Left lobe of liver (tissue), 2 donors: ENCODE measurements around the gene SRSF2. TPM values are rescaled to one million over a fixed set of nuclear protein-coding genes. Genes with fewer than 3 reads are reported as not detected.
"Not testable (repeated sequence)": the region's sequence is repeated elsewhere in the genome, so short reads cannot be mapped to it uniquely, and the experiment has no call there.

Experiments
- ATAC-seq: fragments of 200-7000 bp; cut with Tn5 transposase; one replicate; pipeline ENCODE4 v1.9.1; 2020; ENCODE audit warnings: mild to moderate bottlenecking, moderate library complexity
- DNase-seq: peaks from one replicate; pipeline ENCODE4 v3.0.0-alpha.2; 2020; ENCODE audit warnings: low spot score
- total RNA-seq: library from RNA; stranded (reverse); gene quantifications from one replicate; pipeline ENCODE4 v1.2.1, GENCODE V29; 2021
- donor health status: DM: no; HTN: no; CAD: no; lungs with moderate emphysema.
- donor health status: DM: no; HTN: yes; CAD: no.

Gene SRSF2
- total RNA-seq, 1 donor from 2014 or later, result 78.1 TPM

DNA sequence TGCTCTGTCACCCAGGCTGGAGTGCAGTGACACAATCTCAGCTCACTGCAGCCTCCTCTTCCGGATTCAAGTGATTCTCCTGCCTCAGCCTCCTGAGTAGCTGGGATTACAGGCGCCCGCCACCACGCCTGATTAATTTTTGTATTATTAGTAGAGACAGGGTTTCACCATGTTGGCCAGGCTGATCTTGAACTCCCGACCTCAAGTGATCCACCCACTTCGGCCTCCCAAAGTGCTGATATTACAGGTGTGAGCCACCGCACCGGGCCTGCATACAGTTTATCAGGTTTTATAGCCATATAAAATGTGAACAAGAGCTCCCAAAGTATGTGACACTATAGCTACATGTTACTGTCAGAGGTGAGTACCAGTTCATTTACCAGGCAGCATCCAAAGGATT, 14.2 kb downstream of the SRSF2 start:
- DNase-seq, result not testable (repeated sequence)

DNA sequence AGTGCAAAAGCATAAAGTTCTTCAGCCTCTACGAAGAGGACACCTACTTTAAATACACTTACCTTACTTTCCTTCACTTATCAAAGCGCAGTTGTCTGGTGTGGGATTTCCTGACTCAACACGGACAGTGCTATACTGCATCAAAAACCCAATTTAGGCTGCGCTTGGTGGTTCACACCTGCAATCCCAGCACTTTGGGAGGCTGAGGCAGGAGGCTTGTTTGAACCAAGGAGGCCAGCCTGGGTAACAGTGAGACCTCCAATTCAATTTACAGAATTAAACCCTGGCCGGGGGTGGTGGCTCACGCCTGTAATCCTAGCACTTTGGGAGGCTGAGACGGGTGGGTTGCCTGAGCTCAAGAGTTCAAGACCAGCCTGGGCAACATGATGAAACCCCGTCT, 14.9 kb downstream of the SRSF2 start:
- DNase-seq, result no peak
- no peak for ATAC-seq

More for the DNA sequence above, 14.2 kb downstream of the SRSF2 start:
- ATAC-seq, result not testable (repeated sequence)

DNA sequence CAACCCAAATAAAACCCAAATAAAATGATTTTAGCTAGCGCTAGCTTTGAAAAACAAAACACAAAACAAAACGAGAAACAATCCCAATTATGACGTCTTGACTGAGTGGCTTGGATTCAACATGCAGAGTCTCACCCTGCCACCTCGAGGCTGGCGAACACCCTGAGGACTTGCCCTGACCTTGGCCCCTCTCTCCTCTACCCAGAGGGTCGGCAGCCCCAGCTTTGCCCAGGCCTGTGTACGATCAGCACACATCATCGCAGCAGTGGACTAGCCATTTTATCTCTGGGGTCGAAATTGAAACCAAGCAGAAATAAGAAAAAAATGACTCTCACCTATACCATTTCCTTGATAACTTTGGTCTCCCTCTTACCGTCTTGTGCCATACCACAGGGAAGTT, 15.7 kb downstream of the SRSF2 start:
- no peak for DNase-seq
- no peak for ATAC-seq

DNA sequence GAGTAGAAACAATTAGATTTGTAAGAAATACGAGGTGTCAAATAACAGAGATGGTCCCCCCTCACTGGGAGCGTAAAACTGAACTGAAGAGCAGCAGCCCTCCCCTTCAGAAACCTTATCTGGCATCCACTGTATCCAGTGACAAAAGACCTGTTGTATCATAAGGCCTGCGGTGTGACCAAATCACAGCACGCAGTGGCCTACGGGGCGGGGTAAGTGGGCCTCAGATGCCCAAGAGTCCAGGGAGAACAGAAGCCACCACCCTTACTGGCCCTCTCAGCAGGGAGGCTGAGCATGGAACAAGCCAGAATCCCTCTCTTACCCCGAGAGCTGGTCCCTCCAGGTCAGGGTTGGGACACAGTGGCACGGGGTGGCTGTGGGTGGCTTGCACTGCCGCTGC, 16.2 kb downstream of the SRSF2 start:
- ATAC-seq (no peak), DNase-seq (no peak)

DNA sequence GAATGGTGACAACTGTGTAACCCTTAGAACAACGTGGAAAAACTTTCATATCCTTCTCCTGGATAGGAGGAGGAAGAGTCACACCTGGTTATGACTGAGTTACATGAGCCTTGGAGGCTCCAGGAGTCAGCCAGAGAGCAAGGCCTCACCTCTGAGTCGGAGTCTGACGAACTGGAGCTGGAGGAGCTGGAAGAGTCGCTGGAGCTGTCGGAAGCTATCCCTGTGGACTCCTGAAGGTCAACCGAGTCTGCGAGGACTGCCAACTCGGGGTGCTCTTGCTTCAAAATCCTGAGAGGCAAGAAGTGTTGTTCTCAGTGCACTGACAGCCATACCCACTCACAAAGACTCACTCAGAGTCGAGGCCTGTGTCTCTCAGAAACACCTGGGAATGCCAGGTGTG, 16.9 kb downstream of the SRSF2 start:
- no peak for DNase-seq
- ATAC-seq, result no peak

DNA sequence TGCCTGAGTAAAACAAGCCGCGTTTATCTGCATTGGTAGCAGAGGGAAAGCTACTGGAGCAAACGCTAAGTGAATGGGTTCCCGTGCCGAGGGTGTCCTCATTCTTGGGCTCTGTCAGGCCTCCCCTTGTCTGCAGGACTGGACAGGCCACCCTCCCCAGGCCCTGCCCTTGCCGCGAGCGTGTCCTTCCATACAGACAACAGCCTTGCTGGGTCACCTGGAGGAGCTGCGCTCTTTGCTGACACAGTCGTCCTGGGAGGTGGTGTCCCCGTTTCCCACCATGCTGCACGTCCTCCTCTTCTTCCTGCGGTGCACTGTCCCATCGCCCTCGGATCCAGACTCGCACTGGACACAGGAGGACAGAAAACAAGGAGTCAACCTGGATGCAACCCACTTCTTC, 18.6 kb downstream of the SRSF2 start:
- ATAC-seq, result no peak
- no peak for DNase-seq

DNA sequence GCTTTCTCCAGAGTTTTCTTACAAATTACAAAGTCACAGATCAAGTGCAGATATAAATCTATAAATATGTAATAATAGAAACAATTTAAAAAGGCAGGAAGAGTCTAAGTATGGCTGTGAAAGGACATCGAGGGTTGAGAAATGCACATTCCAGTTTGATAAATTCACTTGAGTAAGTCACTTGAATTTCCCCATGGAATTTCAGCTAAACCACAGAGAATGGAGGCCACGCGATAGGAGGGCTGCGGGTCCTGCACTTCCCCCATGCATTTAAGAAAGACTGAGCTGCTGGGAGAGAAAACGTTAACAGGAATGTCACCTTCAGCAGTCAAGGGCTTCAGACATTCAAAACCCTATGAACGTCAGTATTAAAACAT, 20.3 kb downstream of the SRSF2 start:
- DNase-seq (no peak), ATAC-seq (no peak)

DNA sequence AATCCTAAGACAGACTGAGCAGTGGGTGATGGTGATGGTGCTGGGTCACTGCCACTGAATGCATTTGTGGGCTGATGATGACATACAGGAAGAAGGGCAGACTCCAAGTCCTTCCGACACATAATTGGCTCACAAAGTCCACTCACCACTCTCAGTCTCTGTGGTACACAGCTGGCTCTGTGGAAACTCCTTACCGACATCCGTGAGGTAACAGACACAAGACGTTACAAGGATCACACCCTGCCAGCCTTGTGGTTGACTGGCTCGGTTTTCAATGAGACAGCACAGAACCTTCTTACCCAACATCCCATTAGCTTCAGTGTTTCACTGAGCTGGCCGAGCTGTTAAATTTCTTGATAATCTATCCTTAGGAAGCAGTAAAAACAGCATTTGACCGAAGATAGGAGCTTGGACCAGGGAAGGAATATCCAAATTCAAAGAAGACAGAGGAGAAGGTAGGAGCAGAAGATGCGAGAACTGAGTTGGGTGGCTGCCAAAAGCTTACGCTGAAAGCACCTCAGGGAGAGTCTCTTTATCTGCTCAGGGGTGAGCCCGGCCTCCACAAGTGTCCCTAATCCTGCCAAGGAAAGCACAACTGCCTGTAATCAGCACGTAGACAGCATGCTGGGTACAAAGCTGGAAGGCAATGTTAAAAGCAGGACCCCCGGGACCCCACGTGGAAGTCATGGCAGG, 20.8 kb downstream of the SRSF2 start:
- peak; percentile 28 for ATAC-seq
- DNase-seq, result no peak

DNA sequence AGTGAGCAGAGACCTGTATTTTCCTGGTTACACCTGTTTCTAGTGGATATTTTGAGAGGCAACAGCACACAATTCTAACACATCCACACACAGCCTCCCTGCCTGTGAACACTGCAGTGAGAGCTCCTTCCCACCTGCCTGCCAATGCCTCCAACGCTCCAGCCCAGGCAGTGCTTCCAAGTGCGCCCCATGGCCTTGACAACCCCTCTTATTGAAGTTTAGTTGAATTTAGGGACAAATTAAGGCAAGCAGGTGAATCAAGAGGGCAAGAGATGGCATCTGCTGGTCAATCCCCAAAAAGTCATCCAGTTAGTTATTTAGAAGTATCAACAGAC, 21.7 kb downstream of the SRSF2 start:
- DNase-seq, result no peak
- no peak for ATAC-seq

DNA sequence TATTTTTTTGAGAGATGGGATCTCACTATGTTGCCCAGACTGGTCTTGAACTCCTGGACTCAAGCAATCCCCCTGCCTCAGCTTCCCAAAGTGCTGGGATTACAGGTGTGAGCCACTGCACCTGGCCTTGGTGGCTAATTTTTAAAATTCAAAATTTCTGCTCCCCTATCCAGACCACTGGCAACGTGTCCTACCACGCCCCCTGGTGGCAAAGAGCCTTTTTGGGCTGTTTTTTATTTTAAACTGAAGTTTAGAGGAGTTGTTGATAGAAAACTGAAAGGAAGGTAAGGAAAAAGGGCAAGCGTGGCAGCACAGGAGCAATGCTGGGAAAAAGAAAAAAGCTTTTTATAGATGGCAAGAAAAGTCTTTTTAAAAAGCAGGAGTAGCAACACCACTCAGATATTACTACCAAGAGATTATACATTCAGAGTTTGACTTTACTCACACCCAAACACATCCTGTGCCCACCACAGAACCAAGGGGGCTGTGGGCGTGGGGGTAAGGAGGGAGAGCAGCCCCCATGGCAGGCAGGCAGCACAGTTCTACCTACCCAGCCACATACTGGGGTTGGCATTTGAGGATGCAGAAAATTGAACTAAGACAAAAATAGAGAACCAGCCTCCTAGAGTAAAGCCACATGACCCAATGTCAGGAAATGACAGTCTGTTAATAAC, 22.2 kb downstream of the SRSF2 start:
- ATAC-seq (peak; percentile 37), DNase-seq (no peak)

DNA sequence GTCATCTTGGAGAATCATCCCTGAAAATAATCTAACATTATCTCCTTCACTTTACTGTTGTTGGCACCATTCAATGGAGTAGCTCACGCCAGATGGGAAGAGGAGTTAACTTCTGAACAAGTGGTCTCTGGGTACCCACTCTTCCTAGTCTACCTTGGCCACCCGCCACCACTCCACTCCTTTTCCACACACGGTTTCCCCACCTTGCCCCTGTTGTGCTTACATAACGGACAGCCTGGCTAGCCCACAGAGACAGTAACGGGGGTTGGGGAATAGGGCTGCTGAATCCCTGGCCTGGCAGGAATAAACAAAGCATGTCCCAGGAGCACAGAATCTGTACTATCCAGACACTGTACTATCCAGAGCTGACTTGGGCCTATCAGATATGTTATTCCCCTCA, 22.8 kb downstream of the SRSF2 start:
- DNase-seq (no peak), ATAC-seq (no peak)

DNA sequence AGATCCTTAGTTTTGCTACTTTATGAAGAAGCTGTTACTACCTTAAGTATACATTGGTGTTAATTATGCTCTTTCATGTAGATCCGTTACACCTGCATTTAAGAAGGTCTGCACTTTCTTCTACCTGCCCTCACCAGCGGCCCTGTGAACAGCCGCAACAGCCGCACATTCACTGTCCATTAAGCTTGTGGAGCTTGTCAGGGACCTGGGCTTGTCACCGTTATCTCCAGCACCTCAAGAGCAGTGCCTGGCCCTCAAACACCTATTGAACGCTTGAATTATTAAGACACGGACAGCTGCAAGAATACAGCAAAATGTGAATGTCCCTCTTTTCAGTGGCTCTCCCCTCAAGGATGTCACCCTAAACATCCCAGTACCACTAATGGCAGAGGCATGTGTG, 23.4 kb downstream of the SRSF2 start:
- DNase-seq (no peak), ATAC-seq (no peak)

DNA sequence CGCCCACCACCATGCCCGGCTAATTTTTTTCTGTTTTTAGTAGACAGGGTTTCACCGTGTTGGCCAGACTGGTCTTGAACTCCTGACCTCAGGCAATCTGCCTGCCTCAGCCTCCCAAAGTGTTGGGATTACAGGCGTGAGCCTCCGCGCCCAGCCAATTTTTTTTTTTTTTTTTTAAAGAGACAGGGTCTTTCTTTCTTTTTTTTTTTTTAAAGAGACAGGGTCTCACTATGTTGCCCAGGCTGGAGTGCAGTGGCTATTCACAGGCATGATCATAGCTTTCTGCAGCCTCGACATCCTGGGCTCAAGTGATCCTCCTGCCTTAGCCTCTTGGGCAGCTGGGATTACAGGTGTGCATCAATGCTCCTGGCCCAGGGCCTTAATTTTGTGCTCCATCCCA, 24.8 kb downstream of the SRSF2 start:
- not testable (repeated sequence) for DNase-seq, ATAC-seq

DNA sequence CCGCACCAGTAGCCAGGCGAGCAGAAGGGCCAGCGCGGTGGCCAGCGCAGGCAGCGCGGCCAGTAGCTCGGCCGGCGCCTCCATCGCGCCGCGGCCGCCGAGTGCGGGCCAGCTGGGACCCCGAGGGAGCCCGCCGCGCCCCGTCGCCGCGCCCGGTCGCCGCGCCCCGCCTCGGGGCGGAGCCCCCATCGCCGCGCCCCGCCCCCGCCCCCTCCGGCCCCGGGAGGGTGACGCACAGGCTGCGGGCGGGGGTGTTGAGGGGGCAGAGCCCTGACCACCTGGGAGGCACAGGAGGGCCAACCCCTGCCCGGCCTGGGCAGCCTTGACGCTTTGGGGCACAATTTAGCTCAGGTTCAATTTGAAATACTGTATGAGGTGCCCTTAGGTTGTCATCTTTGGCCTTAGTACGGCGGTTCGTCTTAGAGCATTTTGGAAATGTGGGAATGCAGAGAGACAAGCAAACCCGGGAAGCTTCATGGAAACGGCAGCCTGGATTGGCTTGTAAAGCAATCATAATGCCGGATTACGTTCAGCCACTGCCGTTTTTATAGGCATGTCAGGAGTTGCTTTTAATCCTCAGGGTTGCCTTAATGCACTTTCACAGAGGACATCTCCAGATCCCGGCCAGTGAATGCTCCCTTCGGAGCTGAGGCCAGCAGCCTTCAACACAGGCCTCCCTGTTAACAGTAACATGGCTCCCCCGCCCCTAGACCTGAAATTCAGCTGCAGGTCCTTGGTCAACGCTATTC, 26.1 kb downstream of the SRSF2 start, which contains the start of gene MXRA7:
TSS of gene MXRA7 (minus strand) at position 103 of the 749 bp plus-strand sequence. CDS start at position 84, 19 bp downstream.
- ATAC-seq (peak; percentile 84), DNase-seq (no peak)

DNA sequence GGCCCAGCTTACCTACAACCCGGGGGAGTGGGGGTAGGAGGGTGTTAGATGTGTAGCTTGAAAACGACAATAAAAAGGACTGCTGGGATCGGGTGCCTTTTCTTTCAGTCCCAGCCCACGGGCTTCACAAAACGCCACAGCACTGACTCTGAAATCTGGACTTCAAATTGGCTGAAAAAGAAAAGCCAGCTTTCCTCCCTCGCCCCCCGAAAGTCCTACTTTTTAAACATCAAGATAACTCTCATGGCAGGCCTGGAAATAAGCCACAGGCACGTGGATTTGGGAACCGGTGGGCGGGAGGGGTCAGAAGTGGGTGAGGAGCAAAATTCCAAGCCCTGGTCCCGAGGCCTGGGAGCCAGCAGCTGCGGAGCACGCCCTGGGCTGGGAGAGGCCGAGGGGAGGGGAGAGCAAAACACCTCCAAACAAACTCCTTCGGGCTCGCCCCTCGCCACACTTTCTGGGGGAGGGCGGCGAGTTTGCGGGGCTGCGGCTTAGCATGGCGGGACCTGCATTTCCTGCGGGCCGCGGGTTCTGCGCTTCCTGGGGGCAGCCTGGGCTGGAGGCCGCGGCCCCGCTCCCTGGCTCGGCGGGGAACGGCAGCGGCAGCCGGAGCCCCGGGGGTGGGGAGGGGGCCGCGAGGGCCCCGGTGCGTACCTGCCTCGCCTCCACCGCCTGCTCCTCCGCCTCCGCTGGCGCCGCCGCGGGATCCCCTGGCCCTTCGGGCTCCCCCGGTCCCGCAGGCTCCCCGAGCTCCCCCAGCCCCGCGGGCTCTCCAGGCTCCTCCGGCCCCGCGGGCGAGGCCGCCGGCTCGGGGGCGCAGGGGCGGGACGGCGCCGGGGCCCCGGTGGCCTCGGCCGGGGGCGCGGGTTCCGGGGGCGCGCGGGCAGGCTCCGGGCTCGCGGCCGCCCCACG, 26.9 kb downstream of the SRSF2 start:
- ATAC-seq, result peak; percentile 43
- not testable (repeated sequence) for DNase-seq

DNA sequence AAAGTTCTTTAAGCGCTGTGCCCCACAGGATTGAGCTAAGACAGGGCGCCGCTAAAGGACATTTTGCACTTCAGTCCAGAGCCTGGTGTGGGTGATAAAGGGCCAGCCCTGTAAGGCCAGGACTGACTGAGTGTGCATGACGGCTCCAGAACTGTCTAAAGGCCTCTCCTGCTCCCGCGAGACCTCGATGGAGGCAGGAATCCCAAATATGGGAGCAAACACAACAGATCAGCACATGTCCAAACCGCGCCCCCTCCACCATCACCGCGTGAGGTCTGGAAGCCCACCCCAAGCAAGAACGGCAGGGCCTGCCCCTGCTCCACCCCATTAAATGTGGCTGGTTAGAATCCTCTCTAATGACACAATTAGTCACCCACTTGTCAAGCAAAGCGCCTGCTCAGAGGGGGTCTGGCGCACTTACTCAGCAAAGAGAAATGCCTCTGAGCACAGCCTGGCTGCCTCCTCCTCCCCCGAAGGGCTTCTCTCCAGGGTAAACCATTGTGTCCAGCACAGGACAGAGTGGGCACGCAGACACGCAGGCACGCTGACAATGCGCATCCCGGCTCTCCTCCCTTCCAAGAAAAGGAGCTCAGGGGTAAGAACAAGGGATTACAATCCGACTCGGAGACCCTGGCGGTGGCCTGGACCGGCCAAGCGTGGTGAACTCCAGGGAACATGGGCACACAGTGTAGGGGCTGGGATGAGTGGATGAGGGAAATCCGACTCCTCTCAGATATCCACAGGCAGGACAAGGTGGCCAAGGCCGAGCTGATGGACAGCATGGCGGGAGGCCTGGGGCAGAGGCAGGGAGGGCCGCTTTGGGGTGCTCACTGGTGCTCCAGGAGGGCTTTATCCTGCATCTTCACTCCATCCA, 27.8 kb downstream of the SRSF2 start:
- DNase-seq (no peak), ATAC-seq (peak; percentile 3)

DNA sequence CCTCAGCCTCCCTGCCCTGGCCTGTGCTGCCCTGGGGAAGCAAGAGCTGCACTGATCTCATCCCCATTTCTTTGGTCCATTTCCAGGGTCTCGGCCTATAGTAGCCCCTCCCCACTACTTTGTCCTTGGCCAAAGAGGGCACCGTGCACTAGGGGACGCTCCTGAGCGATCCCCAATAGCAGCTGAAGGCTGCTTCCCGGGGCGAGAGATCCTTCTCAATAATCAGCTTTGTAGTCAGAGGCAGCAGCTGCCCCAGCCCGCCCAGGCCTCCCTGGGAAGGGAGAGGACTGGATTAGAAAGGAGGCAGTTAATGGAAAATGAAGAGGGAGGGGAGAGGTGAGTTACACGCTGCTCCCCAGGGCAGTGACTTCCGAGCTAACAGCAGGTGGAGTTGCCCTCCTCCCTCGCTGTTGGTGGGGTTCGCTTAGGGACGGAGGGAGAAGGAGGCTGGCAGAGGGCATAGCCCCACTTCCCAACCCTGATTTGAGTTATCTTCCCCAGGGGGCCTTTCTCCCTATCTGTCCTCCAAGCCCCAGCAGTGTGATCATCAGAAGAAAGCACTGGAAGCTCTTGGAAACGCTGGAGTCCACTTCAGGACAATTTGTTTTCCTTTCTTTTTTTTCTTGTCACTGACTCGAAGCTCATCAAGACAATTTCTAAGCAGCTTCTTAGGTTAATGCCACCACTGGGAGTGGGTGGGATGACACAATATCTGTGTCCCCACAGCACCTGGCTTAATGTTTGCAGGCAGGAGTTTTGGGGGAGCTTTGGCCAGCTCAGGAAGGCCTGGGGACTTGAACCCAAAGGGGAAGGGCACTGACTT, 28.9 kb downstream of the SRSF2 start:
- DNase-seq, result no peak
- ATAC-seq, result no peak

DNA sequence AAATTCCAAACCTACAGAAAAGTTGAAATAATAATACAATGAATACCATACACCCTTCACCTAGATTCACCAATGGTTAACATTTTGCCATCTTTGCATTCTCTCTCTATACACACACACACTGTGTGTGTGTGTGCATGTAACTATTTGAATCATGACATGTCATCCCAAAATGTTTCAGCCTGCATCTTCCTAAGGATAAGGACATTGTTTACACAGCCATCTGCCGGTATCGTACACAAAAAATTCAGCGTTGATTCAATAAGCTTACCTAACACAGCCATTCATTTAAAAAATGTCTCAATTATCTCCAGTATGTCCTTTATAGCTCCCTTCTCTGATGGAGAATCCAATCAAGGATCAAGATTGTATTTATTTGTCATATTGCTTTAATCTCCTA, 30.3 kb downstream of the SRSF2 start:
- no peak for ATAC-seq
- DNase-seq, result no peak

DNA sequence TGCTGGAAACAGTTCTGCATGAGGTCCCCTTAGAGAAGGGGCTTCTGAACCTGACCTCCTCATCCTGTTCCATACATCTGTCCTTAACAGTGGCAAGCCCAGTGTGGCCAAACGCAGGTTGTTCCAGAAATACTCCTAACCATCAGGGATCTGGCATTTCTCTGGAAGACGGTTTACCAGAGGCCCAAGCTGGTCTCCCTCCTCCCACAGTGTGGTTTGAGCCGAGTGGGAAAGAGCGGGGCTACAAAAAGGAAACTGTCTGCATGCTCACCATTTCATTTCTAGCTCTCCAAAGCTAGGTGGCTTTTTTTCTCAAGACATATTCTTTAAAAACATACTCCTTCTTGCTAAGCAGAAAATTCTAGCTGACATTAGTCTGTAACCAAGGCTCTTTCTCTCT, 32.3 kb downstream of the SRSF2 start:
- no peak for DNase-seq
- no peak for ATAC-seq
